Measurements from ENCODE around the gene RASAL2.
"Not testable (repeated sequence)": the region's sequence is repeated elsewhere in the genome, so short reads cannot be mapped to it uniquely, and the experiment has no call there.

The RASAL2 gene

GRCh38 chr1:178230881-178231409, 137.0 kb downstream of the RASAL2 start:
- no peaks in the 10 kb centered on the region for H3K9me3 ChIP-seq (ENCODE audit: control insufficient read depth, insufficient read depth, low read length)

GRCh38 chr1:178232108-178232507, 138.2 kb downstream of the RASAL2 start:
- no peaks in the 10 kb centered on the region for H3K36me3 ChIP-seq (ENCODE audit: insufficient read depth, low read length)
- no peaks in the 10 kb centered on the region; the same call in 1 of the 2 replicates for H3K4me1 ChIP-seq (ENCODE audit: insufficient read depth, low read length)
- H3K9ac ChIP-seq (ENCODE audit: low read depth, low read length), result no peak overlapping the region
- no peaks in the 10 kb centered on the region for H3K9me3 ChIP-seq (ENCODE audit: control insufficient read depth, insufficient read depth, low read length)

More at GRCh38 chr1:178230881-178231409, 137.0 kb downstream of the RASAL2 start:
- Histone ChIP-seq H3K36me3 (ENCODE audit: insufficient read depth, low read length) (no peaks in the 10 kb centered on the region), H3K4me1 (ENCODE audit: insufficient read depth, low read length) (no peaks in the 10 kb centered on the region; the same call in 1 of the 2 replicates), H3K9ac (ENCODE audit: low read depth, low read length) (no peak overlapping the region)

- Histone ChIP-seq H3K9ac (ENCODE audit: low read depth, low read length) (no peak overlapping the region), H3K4me1 (ENCODE audit: insufficient read depth, low read length) (no peaks in the 10 kb centered on the region; the same call in 1 of the 2 replicates), H3K36me3 (ENCODE audit: insufficient read depth, low read length) (no peaks in the 10 kb centered on the region), H3K9me3 (ENCODE audit: control insufficient read depth, insufficient read depth, low read length) (no peaks in the 10 kb centered on the region)
Observed at GRCh38 chr1:178232949-178233348, 139.0 kb downstream of the RASAL2 start.

- H3K9ac ChIP-seq (ENCODE audit: low read depth, low read length), result no peak overlapping the region
- H3K4me1 ChIP-seq (ENCODE audit: insufficient read depth, low read length), result no peaks in the 10 kb centered on the region; the same call in 1 of the 2 replicates
- H3K9me3 ChIP-seq (ENCODE audit: control insufficient read depth, insufficient read depth, low read length), result no peaks in the 10 kb centered on the region
- H3K36me3 ChIP-seq (ENCODE audit: insufficient read depth, low read length), result no peaks in the 10 kb centered on the region
Observed at GRCh38 chr1:178237121-178237520, 143.2 kb downstream of the RASAL2 start.

- Histone ChIP-seq H3K9ac (ENCODE audit: low read depth, low read length) (no peak overlapping the region), H3K9me3 (ENCODE audit: control insufficient read depth, insufficient read depth, low read length) (no peaks in the 10 kb centered on the region), H3K4me1 (ENCODE audit: insufficient read depth, low read length) (0 out of 2 replicates have a peak, but pooled peaks cover 4% of the 10 kb centered on the region), H3K36me3 (ENCODE audit: insufficient read depth, low read length) (no peaks in the 10 kb centered on the region)
Observed at GRCh38 chr1:178238722-178239510, 145.0 kb downstream of the RASAL2 start.

GRCh38 chr1:178241057-178241456, 147.2 kb downstream of the RASAL2 start:
- H3K36me3 ChIP-seq (ENCODE audit: insufficient read depth, low read length), result no peaks in the 10 kb centered on the region
- no peaks in the 10 kb centered on the region for H3K9me3 ChIP-seq (ENCODE audit: control insufficient read depth, insufficient read depth, low read length)
- H3K9ac ChIP-seq (ENCODE audit: low read depth, low read length), result no peak overlapping the region
- H3K4me1 ChIP-seq (ENCODE audit: insufficient read depth, low read length), result 0 out of 2 replicates have a peak, but pooled peaks cover 4% of the 10 kb centered on the region

- H3K9me3 ChIP-seq (ENCODE audit: control insufficient read depth, insufficient read depth, low read length), result no peaks in the 10 kb centered on the region
- no peak overlapping the region for H3K9ac ChIP-seq (ENCODE audit: low read depth, low read length)
- H3K36me3 ChIP-seq (ENCODE audit: insufficient read depth, low read length), result no peaks in the 10 kb centered on the region
- H3K4me1 ChIP-seq (ENCODE audit: insufficient read depth, low read length), result 0 out of 2 replicates have a peak, but pooled peaks cover 4% of the 10 kb centered on the region
Observed at GRCh38 chr1:178241837-178242236, 147.9 kb downstream of the RASAL2 start.

- Histone ChIP-seq H3K9me3 (ENCODE audit: control insufficient read depth, insufficient read depth, low read length) (no peaks in the 10 kb centered on the region), H3K4me1 (ENCODE audit: insufficient read depth, low read length) (0 out of 2 replicates have a peak, but pooled peaks cover 4% of the 10 kb centered on the region), H3K36me3 (ENCODE audit: insufficient read depth, low read length) (no peaks in the 10 kb centered on the region), H3K9ac (ENCODE audit: low read depth, low read length) (no peak overlapping the region)
Observed at GRCh38 chr1:178243119-178243518, 149.2 kb downstream of the RASAL2 start.

- H3K4me1 ChIP-seq (ENCODE audit: insufficient read depth, low read length), result 0 out of 2 replicates have a peak, but pooled peaks cover 4% of the 10 kb centered on the region
- H3K36me3 ChIP-seq (ENCODE audit: insufficient read depth, low read length), result no peaks in the 10 kb centered on the region
- H3K9ac ChIP-seq (ENCODE audit: low read depth, low read length), result no peak overlapping the region
- peaks cover 3% of the 10 kb centered on the region; the same call in 1 of the 2 replicates for H3K9me3 ChIP-seq (ENCODE audit: control insufficient read depth, insufficient read depth, low read length)
Observed at GRCh38 chr1:178243890-178244289, 150.0 kb downstream of the RASAL2 start.

- not testable (repeated sequence) for H3K9ac ChIP-seq (ENCODE audit: low read depth, low read length); H3K9me3 ChIP-seq (ENCODE audit: control insufficient read depth, insufficient read depth, low read length); H3K36me3 ChIP-seq (ENCODE audit: insufficient read depth, low read length)
- H3K4me1 ChIP-seq (ENCODE audit: insufficient read depth, low read length), result peaks cover 14% of the 10 kb centered on the region
Observed at GRCh38 chr1:178248284-178248683, 154.4 kb downstream of the RASAL2 start.

GRCh38 chr1:178253581-178253980, 159.7 kb downstream of the RASAL2 start:
- H3K4me1 ChIP-seq (ENCODE audit: insufficient read depth, low read length), result peaks cover 32% of the 10 kb centered on the region
- not testable (repeated sequence) for H3K36me3 ChIP-seq (ENCODE audit: insufficient read depth, low read length); H3K9me3 ChIP-seq (ENCODE audit: control insufficient read depth, insufficient read depth, low read length)

GRCh38 chr1:178254433-178254832, 160.5 kb downstream of the RASAL2 start:
- H3K9me3 ChIP-seq (ENCODE audit: control insufficient read depth, insufficient read depth, low read length), result no peaks in the 10 kb centered on the region

More at GRCh38 chr1:178253581-178253980, 159.7 kb downstream of the RASAL2 start:
- H3K9ac ChIP-seq (ENCODE audit: low read depth, low read length), result not testable (repeated sequence)

GRCh38 chr1:178258536-178258935, 164.6 kb downstream of the RASAL2 start:
- peaks cover 28% of the 10 kb centered on the region for H3K4me1 ChIP-seq (ENCODE audit: insufficient read depth, low read length)
- H3K9ac ChIP-seq (ENCODE audit: low read depth, low read length), result no peak overlapping the region
- H3K36me3 ChIP-seq (ENCODE audit: insufficient read depth, low read length), result no peaks in the 10 kb centered on the region
- no peaks in the 10 kb centered on the region for H3K9me3 ChIP-seq (ENCODE audit: control insufficient read depth, insufficient read depth, low read length)

More at GRCh38 chr1:178254433-178254832, 160.5 kb downstream of the RASAL2 start:
- peaks cover 32% of the 10 kb centered on the region for H3K4me1 ChIP-seq (ENCODE audit: insufficient read depth, low read length)
- H3K36me3 ChIP-seq (ENCODE audit: insufficient read depth, low read length), result no peaks in the 10 kb centered on the region
- no peak overlapping the region for H3K9ac ChIP-seq (ENCODE audit: low read depth, low read length)

- Histone ChIP-seq H3K9ac (ENCODE audit: low read depth, low read length) (no peak overlapping the region), H3K9me3 (ENCODE audit: control insufficient read depth, insufficient read depth, low read length) (no peaks in the 10 kb centered on the region), H3K4me1 (ENCODE audit: insufficient read depth, low read length) (peaks cover 33% of the 10 kb centered on the region), H3K36me3 (ENCODE audit: insufficient read depth, low read length) (no peaks in the 10 kb centered on the region)
Observed at GRCh38 chr1:178262120-178262500, 168.2 kb downstream of the RASAL2 start.

- Histone ChIP-seq H3K36me3 (ENCODE audit: insufficient read depth, low read length) (no peaks in the 10 kb centered on the region), H3K9me3 (ENCODE audit: control insufficient read depth, insufficient read depth, low read length) (no peaks in the 10 kb centered on the region), H3K4me1 (ENCODE audit: insufficient read depth, low read length) (peaks cover 38% of the 10 kb centered on the region), H3K9ac (ENCODE audit: low read depth, low read length) (no peak overlapping the region)
Observed at GRCh38 chr1:178263341-178263740, 169.4 kb downstream of the RASAL2 start.

Measured in ES-I3 (cell line).